ENCODE data around the gene ITGA11. TPM values are rescaled to one million over a fixed set of nuclear protein-coding genes. Genes with fewer than 3 reads are reported as not detected.

Gene ITGA11
- total and polyA plus RNA-seq, 2 of the 4 experiments (the other 2 are of a cell fraction) = 4.1 to 6.6 TPM

GRCh38 chr15:68346979-68347378, 85.0 kb downstream of the ITGA11 start:
- peaks cover 6% of the 10 kb centered on the region; the same call in 1 of the 2 replicates for H3K36me3 ChIP-seq (ENCODE audit: control insufficient read depth, insufficient read depth, low read length)
- peak overlapping the region; percentile 12; the same call in 1 of the 3 replicates for H2BK15ac ChIP-seq (ENCODE audit: low read depth, low read length)
- no peaks in the 10 kb centered on the region for H3K9me3 ChIP-seq (ENCODE audit: control insufficient read depth, insufficient read depth, low read length)
- no TSS peak for BruUV-seq (replicated peaks)
- H2BK20ac ChIP-seq (ENCODE audit: low read depth, low read length) = peak overlapping the region; percentile 86
- no peak overlapping the region for H3K18ac ChIP-seq (ENCODE audit: low read depth, low read length)
- no peaks in the 10 kb centered on the region for H4K20me1 ChIP-seq (ENCODE audit: insufficient read depth, low read length)
- peaks cover 12% of the 10 kb centered on the region for H3K4me1 ChIP-seq (ENCODE audit: control insufficient read depth, insufficient read depth, low read length)
- DNase-seq = peak; percentile 32
- no peak overlapping the region for H3K4me3 ChIP-seq (ENCODE audit: insufficient read depth, low read depth, low read length)
- H4K8ac ChIP-seq (ENCODE audit: low read depth in 2 of 2, low read length in 2 of 2) = peak overlapping the region in 1 of 2 experiments; percentile 77; a peak in 3 of 4 replicates
- no peak overlapping the region for H4K5ac ChIP-seq (ENCODE audit: low read depth, low read length)
- dilution Hi-C loops (cut with HindIII; ENCODE audit: low sequenced_read_pairs, unreplicated experiment) (no loop called here), intact Hi-C loops (cut with micrococcal nuclease) (no loop called here), in situ Hi-C loops (cut with MboI; ENCODE audit: low sequenced_read_pairs) (no loop called here)
- H3K27ac ChIP-seq (ENCODE audit: insufficient read depth, low read length) = peak overlapping the region; percentile 54
- peak; percentile 63 for TF ChIP-seq USF2 (IDR thresholded peaks at IDR 0.05; ENCODE audit: low read depth, low read length)
- no peak for TF ChIP-seq BHLHE40 (IDR thresholded peaks at IDR 0.05; ENCODE audit: low read depth, low read length)
- no peak overlapping the region for H3K9ac ChIP-seq (ENCODE audit: low read depth, low read length)
- H3K27me3 ChIP-seq (ENCODE audit: control insufficient read depth, insufficient read depth, low read length) = no peaks in the 10 kb centered on the region
- CTCF ChIA-PET = no interaction called here
- peak overlapping the region; percentile 28; the same call in 1 of the 2 replicates for H3K23ac ChIP-seq (ENCODE audit: low read depth, low read length)
- H4K91ac ChIP-seq (ENCODE audit: insufficient read depth, low read depth, low read length) = peak overlapping the region; percentile 37; the same call in 1 of the 2 replicates
- H3K4ac ChIP-seq (ENCODE audit: low read depth, low read length) = peak overlapping the region; percentile 49
- peak overlapping the region; percentile 79 for H3K14ac ChIP-seq (replicated peaks; ENCODE audit: low read depth, low read length)
- peaks cover 28% of the 10 kb centered on the region for H3K9me1 ChIP-seq (ENCODE audit: insufficient read depth, low read length)
- peak; percentile 19; the same call in 1 of the 2 replicates for ATAC-seq (ENCODE audit: low read depth)
- POLR2A ChIA-PET (ENCODE audit: unreplicated experiment) = interaction anchor here (0.5 kb wide), 1 partner anchor 339 kb away, joined by 3 read pairs; no protein-coding TSS in a partner anchor
- H2BK120ac ChIP-seq (ENCODE audit: low read depth, low read length) = peak overlapping the region; percentile 93
- H3K56ac ChIP-seq (ENCODE audit: extremely low read depth, insufficient read depth, low read length) = no peak overlapping the region
- peak overlapping the region; percentile 4 for H2AFZ ChIP-seq (replicated peaks; ENCODE audit: low read length, poor library complexity)
- H2AK9ac ChIP-seq (replicated peaks; ENCODE audit: low read depth, low read length, poor library complexity) = no peak overlapping the region
- WGBS, 2 experiments (ENCODE audit: extremely low coverage in 2 of 2, insufficient read length in 1 of 2) = 29% methylated on average over 3 of the region's 6 CpGs; no CpG with 5 or more reads in 1 of the 2 experiments
- H2AK5ac ChIP-seq (ENCODE audit: low read depth, low read length) = peak overlapping the region; percentile 83
- H2BK5ac ChIP-seq (ENCODE audit: low read depth, low read length, poor library complexity, severe bottlenecking) = peak overlapping the region; percentile 2
- 0 out of 4 replicates have a peak, but pooled peaks cover 0 to 3% of the 10 kb centered on the region in 2 experiments for H3K79me1 ChIP-seq (ENCODE audit: low read depth in 1 of 2, low read length in 2 of 2)
- no peak overlapping the region for H3K4me2 ChIP-seq (ENCODE audit: low read depth, low read length)

All from IMR-90 (cell line).